Glutamatergic neuron (in vitro differentiated cells): Measurements from ENCODE around the gene GNAL. TPM values are rescaled to one million over a fixed set of nuclear protein-coding genes. Genes with fewer than 3 reads are reported as not detected.

ENCODE experiments used
- DNase-seq: peaks from one replicate; pipeline ENCODE4 v3.0.0; 2022
- H3K27ac Mint-ChIP-seq: one replicate; pipeline ENCODE4 v1.8.0; 2020; ENCODE audit warnings: mild to moderate bottlenecking, mixed read lengths, inconsistent platforms; ENCODE audit not compliant: unreplicated experiment
- H3K27me3 Mint-ChIP-seq: one replicate; pipeline ENCODE4 v1.8.0; 2020; ENCODE audit warnings: mild to moderate bottlenecking, moderate library complexity, mixed read lengths, inconsistent platforms; ENCODE audit not compliant: unreplicated experiment
- H3K36me3 Mint-ChIP-seq: one replicate; pipeline ENCODE4 v1.8.0; 2020; ENCODE audit warnings: mild to moderate bottlenecking, mixed read lengths, inconsistent platforms; ENCODE audit not compliant: unreplicated experiment
- H3K4me1 Mint-ChIP-seq: one replicate; pipeline ENCODE4 v1.8.0; 2020; ENCODE audit warnings: mild to moderate bottlenecking, low read depth, mixed read lengths, inconsistent platforms; ENCODE audit not compliant: unreplicated experiment
- H3K4me3 Mint-ChIP-seq: one replicate; pipeline ENCODE4 v1.8.0; 2020; ENCODE audit warnings: mild to moderate bottlenecking, mixed read lengths, inconsistent platforms; ENCODE audit not compliant: unreplicated experiment
- H3K9me3 Mint-ChIP-seq: one replicate; pipeline ENCODE4 v1.8.0; 2020; ENCODE audit warnings: mild to moderate bottlenecking, moderate library complexity, mixed read lengths, inconsistent platforms; ENCODE audit not compliant: unreplicated experiment
- total RNA-seq: library from RNA; stranded (reverse); fragmentation: NEBNext Ultra II Directional; extraction: Animal tissue kit (Norgen Biotek cat#: 25700); gene quantifications from one replicate; pipeline ENCODE4 v1.2.1, GENCODE V29; 2021; ENCODE audit not compliant: unreplicated experiment
- TF ChIP-seq, protein P1 (sequence below): fragments of 200-600 bp; sonication (generic); IDR thresholded peaks from one replicate; pipeline ENCODE4 v1.5.0; 2021; ENCODE audit not compliant: partially characterized antibody, unreplicated experiment

The GNAL gene
- total RNA-seq, 1 donor from 2014 or later, result 52.5 TPM

DNA sequence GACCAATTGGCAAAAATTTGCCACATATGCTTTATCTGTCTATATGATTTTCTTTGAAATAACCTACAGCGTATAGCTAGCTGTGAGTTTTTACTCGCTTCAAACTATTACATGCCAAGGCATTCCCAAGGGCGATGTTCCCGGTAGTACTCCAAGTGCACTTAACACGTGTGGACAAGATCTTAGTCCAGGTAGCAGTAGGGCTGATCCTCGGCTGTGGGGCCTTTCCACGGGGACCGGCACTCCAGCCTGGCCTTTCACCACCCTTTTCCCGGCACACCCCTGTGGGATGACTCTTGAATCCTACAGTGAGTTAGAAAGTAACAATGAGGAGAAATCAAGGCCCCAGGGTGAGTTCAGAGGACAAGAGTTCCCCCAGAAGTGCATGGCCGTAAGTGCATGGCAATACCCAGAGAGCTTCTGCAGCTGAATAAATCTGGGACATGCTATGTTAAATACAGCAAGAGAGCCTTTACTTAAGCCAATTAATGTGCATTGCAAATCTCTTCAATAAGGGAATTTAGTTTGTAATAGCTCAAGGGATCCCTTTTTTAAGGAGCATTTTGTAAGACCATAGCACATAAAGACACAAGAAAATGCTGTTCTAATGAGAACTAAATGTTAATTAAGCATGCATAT lies 188.6 kb downstream of the GNAL start:
- TF ChIP-seq, protein P1, sequence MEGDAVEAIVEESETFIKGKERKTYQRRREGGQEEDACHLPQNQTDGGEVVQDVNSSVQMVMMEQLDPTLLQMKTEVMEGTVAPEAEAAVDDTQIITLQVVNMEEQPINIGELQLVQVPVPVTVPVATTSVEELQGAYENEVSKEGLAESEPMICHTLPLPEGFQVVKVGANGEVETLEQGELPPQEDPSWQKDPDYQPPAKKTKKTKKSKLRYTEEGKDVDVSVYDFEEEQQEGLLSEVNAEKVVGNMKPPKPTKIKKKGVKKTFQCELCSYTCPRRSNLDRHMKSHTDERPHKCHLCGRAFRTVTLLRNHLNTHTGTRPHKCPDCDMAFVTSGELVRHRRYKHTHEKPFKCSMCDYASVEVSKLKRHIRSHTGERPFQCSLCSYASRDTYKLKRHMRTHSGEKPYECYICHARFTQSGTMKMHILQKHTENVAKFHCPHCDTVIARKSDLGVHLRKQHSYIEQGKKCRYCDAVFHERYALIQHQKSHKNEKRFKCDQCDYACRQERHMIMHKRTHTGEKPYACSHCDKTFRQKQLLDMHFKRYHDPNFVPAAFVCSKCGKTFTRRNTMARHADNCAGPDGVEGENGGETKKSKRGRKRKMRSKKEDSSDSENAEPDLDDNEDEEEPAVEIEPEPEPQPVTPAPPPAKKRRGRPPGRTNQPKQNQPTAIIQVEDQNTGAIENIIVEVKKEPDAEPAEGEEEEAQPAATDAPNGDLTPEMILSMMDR, result no peak
- H3K27ac Mint-ChIP-seq, result no peak overlapping the region
- H3K27me3 Mint-ChIP-seq, result peaks cover 10% of the 10 kb centered on the region
- peaks cover 1% of the 10 kb centered on the region for H3K4me1 Mint-ChIP-seq
- DNase-seq, result no peak
- peaks cover 19% of the 10 kb centered on the region for H3K36me3 Mint-ChIP-seq
- H3K9me3 Mint-ChIP-seq, result peaks cover 8% of the 10 kb centered on the region
- H3K4me3 Mint-ChIP-seq, result no peak overlapping the region

DNA sequence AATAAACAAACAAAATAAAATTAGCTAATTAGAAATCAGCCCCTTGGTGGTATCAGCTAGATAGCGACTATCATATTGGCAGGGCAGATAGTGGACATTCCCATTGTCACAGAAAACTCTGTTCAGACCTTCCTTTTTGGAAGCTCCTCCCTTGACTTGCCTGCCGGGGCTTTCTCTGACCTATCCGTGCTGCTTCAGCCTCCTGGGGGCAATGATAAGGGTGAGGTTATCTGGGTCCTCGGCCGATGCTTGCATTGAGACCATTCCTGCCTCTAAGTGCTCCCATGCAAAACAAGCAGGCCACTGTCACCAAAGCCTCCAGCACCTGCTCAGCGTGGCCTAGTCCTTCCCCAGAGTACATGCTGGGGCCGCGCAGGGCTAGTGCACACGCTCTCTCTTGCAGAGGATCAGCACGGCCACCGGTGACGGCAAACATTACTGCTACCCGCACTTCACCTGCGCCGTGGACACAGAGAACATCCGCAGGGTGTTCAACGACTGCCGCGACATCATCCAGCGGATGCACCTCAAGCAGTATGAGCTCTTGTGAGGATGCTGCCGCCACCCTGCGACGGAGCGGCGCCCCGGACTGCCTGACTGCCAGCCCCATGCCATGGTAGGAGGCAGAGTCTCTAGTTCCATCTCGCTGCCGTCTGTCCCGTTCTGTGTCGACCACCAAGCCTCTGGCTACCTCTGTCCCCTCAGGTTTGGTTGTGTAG lies 191.7 kb downstream of the GNAL start:
- peaks cover 1% of the 10 kb centered on the region for H3K4me1 Mint-ChIP-seq
- H3K4me3 Mint-ChIP-seq, result no peak overlapping the region
- DNase-seq, result no peak
- peaks cover 9% of the 10 kb centered on the region for H3K36me3 Mint-ChIP-seq
- H3K9me3 Mint-ChIP-seq, result peaks cover 1% of the 10 kb centered on the region
- H3K27ac Mint-ChIP-seq, result peak overlapping the region; percentile 79
- peaks cover 4% of the 10 kb centered on the region for H3K27me3 Mint-ChIP-seq
- TF ChIP-seq, protein P1, result no peak

DNA sequence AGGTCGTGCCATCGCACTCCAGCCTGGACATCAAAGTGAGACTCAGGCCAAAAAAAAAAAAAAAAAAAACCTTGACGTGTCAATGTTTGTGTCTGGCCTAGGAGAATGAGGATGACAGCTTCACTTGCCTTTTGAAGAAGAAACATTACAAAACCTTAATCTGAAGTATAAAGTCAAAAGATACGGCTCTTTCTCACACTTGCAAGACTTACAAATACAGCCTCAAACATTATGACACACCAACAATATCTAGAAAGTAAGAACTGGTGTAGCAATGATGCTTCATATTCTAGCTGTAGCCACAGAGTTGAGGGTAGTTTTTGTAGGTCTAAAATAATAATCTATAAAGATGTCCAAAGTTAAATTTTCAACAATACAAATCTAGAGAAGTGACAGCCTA lies 193.6 kb downstream of the GNAL start:
- H3K36me3 Mint-ChIP-seq, result no peaks in the 10 kb centered on the region
- H3K9me3 Mint-ChIP-seq, result no peaks in the 10 kb centered on the region
- no peak overlapping the region for H3K27ac Mint-ChIP-seq
- peaks cover 4% of the 10 kb centered on the region for H3K27me3 Mint-ChIP-seq
- no peak overlapping the region for H3K4me3 Mint-ChIP-seq
- DNase-seq, result no peak
- H3K4me1 Mint-ChIP-seq, result peaks cover 1% of the 10 kb centered on the region
- TF ChIP-seq, protein P1, result no peak

DNA sequence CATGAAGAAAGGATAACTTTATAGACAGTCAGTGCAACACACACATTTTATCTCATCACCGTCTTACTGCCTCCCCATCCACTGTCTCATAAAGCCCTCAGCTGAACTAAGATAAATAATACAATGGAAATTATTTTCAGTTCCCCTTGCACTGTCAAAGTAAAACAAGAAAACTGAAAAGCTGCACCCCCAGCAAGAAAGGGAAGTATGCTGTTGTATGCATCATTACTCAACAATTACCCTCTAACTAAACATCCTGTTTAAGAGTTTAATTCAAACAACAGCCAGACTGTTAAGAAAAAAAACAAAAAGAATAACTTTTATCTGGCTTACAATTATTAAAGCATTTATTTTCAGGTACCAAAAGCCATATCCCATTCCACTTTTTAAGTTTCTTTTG lies 194.1 kb downstream of the GNAL start:
- H3K27ac Mint-ChIP-seq, result no peak overlapping the region
- DNase-seq, result no peak
- no peaks in the 10 kb centered on the region for H3K9me3 Mint-ChIP-seq
- H3K4me3 Mint-ChIP-seq, result no peak overlapping the region
- peaks cover 4% of the 10 kb centered on the region for H3K27me3 Mint-ChIP-seq
- no peaks in the 10 kb centered on the region for H3K36me3 Mint-ChIP-seq
- H3K4me1 Mint-ChIP-seq, result peaks cover 1% of the 10 kb centered on the region
- TF ChIP-seq, protein P1, result no peak

DNA sequence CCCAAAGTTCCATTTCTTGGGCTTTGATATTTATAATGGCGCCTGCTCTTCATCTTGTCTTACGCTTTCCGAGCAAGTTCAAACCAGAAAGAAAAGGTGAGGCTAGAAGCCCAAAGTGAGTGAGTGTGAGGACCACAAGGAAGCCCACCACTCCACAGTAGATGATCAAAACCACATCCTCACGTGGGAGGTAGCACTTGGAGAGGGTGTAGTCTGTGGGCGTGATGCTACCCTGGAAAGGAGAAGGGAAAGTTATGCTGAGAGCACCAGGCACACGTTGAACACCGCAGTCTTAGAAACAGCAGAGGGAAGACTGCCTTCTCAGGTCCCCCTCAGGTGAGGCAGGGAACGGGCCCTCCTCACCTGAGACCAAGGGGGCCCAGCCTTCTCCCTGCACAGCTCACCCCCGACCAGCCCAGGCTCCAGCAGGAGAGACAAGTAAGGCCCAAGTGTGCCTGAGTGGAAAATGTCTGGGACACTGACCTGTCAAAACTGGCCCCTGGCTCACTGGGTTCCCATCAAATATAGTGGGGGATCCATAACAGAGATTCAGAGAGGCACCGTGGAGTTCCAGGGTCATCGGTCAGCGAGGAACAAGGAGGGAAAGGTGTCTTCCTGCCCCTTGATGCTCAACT lies 195.4 kb downstream of the GNAL start:
- no peak overlapping the region for H3K4me3 Mint-ChIP-seq

More for the DNA sequence above, 195.4 kb downstream of the GNAL start:
- DNase-seq, result no peak
- TF ChIP-seq, protein P1, result no peak
- Mint-ChIP-seq H3K27ac (no peak overlapping the region), H3K36me3 (no peaks in the 10 kb centered on the region), H3K9me3 (no peaks in the 10 kb centered on the region), H3K27me3 (peaks cover 4% of the 10 kb centered on the region), H3K4me1 (peaks cover under 1% of the 10 kb centered on the region)
